Measurements from ENCODE around the gene RABGEF1.

DNA sequence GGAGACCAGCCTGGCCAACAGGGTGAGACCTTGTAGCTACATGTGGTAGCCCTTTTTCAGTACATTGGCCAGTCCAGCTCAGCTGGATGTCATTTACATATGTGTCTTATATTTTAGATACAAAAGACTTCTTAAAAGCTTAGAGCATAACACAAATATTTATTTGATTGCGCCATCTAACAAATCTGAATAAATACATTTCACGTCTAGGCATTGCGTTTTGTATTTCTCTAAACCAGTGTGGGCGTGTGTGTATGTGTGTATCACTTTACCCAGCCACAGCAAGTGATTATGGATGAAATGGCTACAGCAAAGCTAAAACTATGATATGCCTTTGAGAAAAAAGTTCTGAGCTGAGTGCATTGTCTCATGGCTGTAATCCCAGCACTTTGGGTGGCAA is 14.0 kb downstream of the RABGEF1 start:
- TF ChIP-seq CTCF (conservative IDR thresholded peaks at IDR 0.05; ENCODE audit: low read length) (no peak), EZH2phosphoT487 (IDR thresholded peaks at IDR 0.05; ENCODE audit: borderline replicate concordance, low read depth, low read length) (no peak)

Measured in OCI-LY7 (cell line).